SIG-M5 treated with dmso at 0.1 percent for 504 hours (cell line): Measurements from ENCODE around the gene NPIPA7.
"Not testable (repeated sequence)": the region's sequence is repeated elsewhere in the genome, so short reads cannot be mapped to it uniquely, and the experiment has no call there.

Experiments used
- DNase-seq: peaks from one replicate; lab custom pipeline; 2025; ENCODE audit not compliant: unreplicated experiment; lab: John Stamatoyannopoulos, UW

The NPIPA7 gene

DNA sequence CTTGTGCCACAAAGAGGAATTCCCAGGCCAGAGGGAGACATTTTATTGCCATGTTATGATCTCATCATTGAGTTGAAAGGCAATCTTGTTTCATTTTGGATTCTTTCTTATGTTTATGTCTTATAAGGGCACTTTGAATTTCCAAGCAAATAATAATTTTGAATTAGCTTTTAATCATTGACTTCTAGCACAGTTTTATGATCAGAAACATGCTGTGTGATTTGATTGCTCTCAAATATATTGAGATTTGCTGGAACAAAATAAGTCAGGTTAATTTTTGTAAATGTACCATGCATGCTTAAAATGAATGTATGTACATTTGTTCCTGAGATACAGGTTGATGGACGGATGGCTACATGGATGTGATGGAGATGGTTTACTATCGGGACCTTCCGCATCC lies at the start of gene NPIPA7:
NPIPA7 (plus strand) TSS at position 301 of the 400 bp plus-strand sequence. CDS start 105 bp downstream, outside the sequence.
- DNase-seq: not testable (repeated sequence)

DNA sequence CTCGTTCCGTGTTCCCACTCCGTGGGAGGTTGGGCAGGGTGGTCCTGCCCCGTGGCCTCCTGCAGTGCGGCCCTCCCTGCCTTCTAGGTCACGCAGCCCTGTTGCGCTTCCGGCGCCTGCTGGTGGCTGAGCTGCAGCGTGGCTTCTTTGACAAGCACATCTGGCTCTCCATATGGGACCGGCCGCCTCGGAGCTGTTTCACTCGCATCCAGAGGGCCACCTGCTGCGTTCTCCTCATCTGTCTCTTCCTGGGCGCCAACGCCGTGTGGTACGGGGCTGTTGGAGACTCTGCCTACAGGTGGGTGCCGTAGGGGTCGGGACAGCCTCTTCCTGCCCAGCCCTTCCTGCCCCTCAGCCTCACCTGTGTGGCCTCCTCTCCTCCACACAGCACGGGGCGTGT lies 47.5 kb upstream of the NPIPA7 start:
- DNase-seq: not testable (repeated sequence)

DNA sequence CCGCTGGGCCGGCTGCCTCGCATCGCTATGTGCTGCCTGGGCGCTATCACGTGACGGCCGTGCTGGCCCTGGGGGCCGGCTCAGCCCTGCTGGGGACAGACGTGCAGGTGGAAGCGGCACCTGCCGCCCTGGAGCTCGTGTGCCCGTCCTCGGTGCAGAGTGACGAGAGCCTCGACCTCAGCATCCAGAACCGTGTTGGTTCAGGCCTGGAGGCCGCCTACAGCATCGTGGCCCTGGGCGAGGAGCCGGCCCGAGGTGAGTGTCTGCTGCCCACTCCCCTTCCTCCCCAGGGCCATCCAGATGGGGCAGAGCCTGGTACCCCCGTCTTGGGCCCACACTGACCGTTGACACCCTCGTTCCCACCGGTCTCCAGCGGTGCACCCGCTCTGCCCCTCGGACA lies 21.4 kb upstream of the NPIPA7 start:
- not testable (repeated sequence) for DNase-seq

DNA sequence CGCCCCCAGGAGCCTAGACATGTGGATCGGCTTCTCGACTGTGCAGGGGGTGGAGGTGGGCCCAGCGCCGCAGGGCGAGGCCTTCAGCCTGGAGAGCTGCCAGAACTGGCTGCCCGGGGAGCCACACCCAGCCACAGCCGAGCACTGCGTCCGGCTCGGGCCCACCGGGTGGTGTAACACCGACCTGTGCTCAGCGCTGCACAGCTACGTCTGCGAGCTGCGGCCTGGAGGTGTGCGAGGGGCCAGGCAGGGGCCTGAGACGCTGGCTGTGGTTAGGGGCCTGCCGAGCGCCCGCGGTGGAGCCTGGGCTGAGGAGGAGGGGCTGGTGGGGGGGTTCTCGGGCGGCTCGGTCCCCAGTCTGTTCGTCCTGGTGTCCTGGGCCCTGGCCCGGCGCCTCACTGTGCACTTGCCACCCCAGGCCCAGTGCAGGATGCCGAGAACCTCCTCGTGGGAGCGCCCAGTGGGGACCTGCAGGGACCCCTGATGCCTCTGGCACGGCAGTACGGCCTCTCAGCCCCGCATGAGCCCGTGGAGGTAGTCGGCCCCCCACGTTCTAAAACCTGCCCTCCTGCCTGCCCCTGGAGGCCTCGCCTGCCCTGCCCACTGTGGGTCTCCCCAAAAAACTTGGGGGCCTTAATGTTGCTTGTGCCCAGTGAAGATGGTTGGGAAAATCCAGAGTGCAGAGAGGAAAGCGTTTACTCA lies 20.2 kb upstream of the NPIPA7 start:
- DNase-seq: not testable (repeated sequence)

DNA sequence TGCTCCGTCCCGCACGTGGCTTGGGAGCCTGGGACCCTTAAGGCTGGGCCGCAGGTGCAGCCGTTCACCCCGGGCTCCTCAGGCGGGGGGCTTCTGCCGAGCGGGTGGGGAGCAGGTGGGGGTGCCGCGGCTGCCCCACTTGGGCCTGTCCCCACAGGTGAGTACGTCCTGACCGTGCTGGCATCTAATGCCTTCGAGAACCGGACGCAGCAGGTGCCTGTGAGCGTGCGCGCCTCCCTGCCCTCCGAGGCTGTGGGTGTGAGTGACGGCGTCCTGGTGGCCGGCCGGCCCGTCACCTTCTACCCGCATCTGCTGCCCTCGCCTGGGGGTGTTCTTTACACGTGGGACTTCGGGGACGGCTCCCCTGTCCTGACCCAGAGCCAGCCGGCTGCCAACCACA lies 15.3 kb upstream of the NPIPA7 start:
- not testable (repeated sequence) for DNase-seq

DNA sequence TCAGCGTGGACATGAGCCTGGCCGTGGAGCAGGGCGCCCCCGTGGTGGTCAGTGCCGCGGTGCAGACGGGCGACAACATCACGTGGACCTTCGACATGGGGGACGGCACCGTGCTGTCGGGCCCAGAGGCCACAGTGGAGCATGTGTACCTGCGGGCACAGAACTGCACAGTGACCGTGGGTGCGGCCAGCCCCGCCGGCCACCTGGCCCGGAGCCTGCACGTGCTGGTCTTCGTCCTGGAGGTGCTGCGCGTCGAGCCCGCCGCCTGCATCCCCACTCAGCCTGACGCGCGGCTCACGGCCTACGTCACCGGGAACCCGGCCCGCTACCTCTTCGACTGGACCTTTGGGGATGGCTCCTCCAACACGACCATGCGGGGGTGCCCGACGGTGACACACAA lies 14.8 kb upstream of the NPIPA7 start:
- not testable (repeated sequence) for DNase-seq

DNA sequence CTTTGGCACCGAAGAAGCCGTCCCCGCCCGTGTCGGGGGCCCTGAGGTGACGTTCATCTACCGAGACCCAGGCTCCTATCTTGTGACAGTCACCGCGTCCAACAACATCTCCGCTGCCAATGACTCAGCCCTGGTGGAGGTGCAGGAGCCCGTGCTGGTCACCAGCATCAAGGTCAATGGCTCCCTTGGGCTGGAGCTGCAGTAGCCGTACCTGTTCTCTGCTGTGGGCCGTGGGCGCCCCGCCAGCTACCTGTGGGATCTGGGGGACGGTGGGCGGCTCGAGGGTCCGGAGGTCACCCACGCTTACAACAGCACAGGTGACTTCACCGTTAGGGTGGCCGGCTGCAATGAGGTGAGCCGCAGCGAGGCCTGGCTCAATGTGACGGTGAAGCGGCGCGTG lies 14.2 kb upstream of the NPIPA7 start:
- not testable (repeated sequence) for DNase-seq

DNA sequence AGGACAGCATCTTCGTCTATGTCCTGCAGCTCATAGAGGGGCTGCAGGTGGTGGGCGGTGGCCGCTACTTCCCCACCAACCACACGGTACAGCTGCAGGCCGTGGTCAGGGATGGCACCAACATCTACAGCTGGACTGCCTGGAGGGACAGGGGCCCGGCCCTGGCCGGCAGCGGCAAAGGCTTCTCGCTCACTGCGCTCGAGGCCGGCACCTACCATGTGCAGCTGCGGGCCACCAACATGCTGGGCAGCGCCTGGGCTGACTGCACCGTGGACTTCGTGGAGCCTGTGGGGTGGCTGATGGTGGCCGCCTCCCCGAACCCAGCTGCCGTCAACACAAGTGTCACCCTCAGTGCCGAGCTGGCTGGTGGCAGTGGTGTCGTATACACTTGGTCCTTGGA lies 13.6 kb upstream of the NPIPA7 start:
- DNase-seq: not testable (repeated sequence)

DNA sequence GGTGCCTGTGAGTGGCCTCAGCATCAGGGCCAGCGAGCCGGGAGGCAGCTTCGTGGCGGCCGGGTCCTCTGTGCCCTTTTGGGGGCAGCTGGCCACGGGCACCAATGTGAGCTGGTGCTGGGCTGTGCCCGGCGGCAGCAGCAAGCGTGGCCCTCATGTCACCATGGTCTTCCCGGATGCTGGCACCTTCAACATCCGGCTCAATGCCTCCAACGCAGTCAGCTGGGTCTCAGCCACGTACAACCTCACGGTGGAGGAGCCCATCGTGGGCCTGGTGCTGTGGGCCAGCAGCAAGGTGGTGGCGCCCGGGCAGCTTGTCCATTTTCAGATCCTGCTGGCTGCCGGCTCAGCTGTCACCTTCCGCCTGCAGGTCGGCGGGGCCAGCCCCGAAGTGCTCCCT lies 13.1 kb upstream of the NPIPA7 start:
- not testable (repeated sequence) for DNase-seq

DNA sequence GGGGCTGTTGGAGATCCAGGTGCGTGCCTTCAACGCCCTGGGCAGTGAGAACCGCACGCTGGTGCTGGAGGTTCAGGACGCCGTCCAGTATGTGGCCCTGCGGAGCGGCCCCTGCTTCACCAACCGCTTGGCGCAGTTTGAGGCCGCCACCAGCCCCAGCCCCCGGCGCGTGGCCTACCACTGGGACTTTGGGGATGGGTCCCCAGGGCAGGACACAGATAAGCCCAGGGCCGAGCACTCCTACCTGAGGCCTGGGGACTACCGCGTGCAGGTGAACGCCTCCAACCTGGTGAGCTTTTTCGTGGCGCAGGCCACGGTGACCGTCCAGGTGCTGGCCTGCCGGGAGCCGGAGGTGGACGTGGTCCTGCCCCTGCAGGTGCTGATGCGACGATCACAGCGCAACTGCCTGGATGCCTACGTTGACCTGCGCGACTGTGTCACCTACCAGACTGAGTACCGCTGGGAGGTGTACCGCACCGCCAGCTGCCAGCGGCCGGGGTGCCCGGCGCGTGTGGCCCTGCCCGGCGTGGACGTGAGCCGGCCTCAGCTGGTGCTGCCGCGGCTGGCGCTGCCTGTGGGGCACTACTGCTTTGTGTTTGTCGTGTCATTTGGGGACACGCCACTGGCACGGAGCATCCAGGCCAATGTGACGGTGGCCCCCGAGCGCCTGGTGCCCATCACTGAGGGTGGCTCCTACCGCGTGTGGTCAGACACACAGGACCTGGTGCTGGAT lies 12.2 kb upstream of the NPIPA7 start:
- not testable (repeated sequence) for DNase-seq

DNA sequence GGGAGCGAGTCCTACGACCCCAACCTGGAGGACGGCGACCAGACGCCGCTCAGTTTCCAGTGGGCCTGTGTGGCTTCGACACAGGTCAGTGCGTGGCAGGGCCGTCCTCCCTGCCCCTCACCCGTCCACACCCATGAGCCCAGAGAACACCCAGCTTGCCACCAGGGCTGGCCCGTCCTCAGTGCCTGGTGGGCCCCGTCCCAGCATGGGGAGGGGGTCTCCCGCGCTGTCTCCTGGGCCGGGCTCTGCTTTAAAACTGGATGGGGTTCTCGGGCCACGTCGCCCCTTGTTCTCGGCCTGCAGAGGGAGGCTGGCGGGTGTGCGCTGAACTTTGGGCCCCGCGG lies 11.7 kb upstream of the NPIPA7 start:
- DNase-seq: not testable (repeated sequence)

DNA sequence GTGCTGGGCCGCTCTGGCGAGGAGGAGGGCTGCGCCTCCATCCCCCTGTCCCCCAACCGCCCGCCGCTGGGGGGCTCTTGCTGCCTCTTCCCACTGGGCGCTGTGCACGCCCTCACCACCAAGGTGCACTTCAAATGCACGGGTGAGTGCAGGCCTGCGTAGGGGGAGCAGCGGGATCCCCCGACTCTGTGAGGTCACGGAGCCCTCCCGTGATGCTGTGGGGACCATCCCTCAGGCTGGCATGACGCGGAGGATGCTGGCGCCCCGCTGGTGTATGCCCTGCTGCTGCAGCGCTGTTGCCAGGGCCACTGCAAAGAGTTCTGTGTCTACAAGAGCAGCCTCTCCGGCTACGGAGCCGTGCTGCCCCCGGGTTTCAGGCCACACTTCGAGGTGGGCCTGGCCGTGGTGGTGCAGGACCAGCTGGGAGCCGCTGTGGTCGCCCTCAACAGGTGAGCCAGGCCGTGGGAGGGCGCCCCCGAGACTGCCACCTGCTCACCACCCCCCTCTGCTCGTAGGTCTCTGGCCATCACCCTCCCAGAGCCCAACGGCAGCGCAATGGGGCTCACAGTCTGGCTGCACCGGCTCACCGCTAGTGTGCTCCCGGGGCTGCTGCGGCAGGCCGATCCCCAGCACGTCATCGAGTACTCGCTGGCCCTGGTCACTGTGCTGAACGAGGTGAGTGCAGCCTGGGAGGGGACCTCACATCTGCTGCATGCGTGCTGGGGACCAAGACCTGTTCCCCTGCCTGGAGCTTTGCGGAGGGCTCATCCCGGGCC lies 9.7 kb upstream of the NPIPA7 start:
- not testable (repeated sequence) for DNase-seq

DNA sequence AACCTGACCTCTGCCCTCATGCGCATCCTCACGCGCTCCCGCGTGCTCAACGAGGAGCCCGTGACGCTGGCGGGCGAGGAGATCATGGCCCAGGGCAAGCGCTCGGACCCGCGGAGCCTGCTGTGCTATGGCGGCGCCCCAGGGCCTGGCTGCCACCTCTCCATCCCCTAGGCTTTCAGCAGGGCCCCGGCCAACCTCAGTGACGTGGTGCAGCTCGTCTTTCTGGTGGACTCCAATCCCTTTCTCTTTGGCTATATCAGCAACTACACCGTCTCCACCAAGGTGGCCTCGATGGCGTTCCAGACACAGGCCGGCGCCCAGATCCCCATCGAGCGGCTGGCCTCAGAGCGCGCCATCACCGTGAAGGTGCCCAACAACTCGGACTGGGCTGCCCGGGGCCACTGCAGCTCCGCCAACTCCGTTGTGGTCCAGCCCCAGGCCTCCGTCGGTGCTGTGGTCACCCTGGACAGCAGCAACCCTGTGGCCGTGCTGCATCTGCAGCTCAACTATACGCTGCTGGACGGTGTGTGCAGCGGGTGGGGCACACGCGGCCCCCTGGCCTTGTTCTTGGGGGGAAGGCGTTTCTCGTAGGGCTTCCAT lies 7.7 kb upstream of the NPIPA7 start:
- DNase-seq: not testable (repeated sequence)

DNA sequence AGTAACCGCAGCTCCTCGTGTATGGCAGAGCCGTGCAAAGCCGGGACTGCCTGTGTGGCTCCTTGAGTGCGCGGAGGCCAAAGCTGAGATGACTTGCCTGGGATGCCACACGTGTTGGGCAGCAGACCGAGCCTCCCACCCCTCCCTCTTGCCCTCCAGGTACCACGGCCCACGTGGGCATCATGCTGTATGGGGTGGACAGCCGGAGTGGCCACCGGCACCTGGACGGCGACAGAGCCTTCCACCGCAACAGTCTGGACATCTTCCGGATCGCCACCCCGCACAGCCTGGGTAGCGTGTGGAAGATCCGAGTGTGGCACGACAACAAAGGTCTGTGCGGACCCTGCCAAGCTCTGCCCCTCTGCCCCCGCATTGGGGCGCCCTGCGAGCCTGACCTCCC lies 4.7 kb upstream of the NPIPA7 start:
- DNase-seq: not testable (repeated sequence)

DNA sequence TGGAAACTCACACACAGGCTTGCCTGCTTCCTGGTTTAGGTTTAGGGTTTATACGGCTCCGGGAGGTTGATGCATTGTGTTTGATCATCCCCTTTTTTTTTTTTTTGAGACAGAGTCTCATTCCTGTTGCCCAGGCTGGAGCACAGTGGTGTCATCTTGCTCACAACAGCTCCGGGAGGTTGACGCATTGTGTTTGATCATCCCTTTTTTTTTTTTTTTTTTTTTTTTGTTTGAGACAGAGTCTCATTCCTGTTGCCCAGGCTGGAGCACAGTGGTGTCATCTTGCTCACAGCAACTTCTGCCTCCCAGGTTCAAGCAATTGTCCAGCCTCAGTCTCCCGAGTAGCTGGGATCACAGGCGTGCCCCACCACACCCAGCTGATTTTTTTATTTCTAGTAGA lies 20.7 kb downstream of the NPIPA7 start:
- DNase-seq: not testable (repeated sequence)

DNA sequence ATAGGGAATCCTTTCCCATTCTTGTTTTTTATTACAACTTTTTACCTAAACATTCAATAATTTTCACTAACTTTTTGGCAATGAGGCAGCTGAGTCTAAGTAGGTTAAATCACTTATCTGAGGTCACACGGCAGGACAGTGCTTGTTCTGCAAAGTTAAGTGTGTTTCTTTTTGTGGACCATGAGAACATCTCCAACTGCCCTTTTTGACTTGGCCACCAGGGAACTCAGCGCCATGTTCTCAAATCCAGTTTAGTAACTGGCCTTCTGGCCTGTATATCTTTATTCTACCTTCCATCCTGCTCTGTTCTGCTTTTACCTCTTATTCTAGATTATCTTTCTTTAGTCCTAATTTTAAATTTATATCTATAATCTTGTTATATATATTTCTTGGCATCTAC lies 23.4 kb downstream of the NPIPA7 start:
- DNase-seq: not testable (repeated sequence)

DNA sequence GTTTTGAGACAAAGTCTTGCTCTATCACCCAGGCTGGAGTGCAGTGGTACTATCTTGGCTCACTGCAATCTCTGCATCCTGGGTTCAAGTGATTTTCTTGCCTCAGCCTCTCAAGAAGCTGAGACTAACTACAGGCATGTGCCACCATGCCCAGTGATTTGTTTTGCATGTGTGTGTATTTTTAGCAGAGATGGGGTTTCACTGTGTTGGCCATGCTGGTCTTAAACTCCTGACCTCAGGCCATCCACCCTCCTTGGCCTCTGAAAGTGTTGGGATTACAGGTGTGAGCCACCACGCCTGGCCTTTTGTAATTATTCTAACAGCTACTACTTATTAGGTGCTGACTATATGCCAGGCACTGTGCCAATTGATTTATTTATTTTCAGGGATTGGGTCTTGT lies 25.3 kb downstream of the NPIPA7 start:
- DNase-seq: not testable (repeated sequence)

DNA sequence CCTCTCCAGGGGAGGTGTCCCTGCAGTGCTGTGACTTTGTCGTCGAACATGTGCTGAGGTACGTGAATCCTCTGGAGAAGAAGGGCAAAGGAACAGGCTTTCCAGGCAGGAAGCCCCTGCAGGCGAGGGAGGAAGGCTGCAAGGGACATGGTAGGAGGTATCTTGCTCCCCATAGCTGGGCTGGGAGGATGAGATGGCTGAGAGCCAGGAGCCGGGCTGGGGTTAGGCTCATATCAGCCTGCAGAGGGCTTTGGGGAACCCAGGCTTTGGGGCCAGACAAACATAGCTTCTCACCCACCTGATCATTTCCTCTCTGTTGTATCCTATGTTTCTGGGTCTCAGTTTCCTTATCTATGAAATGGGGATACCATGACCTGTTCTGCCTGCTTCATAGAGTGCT lies 26.5 kb downstream of the NPIPA7 start:
- DNase-seq: not testable (repeated sequence)

DNA sequence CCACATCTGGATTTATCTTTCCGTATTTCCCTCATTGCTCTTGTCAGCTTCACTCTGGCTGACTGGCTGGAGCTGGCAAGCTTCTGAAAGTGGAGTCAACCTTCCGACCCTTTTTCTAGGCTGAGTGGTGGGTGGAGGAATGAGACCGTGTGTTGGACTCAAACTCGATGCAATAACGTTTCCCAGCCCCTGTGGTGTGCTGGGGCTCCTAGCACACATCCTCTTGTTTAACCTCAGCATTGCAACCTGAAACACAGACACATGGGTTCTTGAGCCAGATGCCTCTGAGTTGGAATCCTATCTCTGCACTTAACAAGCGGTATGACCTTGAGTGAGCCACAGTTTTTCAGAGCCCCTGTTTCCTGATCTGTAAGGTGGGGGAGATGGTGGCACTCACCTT lies 29.5 kb downstream of the NPIPA7 start:
- DNase-seq: not testable (repeated sequence)

DNA sequence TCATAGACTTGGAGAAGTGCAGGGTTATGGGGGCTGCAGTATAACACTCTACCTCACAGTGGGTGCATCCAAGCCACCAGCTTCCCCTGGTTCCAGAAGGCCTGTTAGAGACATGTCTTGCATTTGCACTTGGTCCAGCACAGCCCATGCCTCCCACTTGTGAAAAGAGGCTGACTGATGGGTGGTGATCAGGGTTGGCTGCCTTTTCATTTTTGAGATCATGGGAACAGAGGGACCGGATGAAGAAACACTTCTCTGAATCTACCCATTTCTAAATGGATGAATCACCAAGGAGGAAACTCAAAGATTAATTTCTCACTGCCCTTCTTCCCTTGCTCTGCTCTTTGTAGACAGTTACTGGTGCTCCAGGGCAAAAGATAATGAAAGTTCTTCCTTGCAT lies 34.8 kb downstream of the NPIPA7 start:
- DNase-seq: not testable (repeated sequence)

DNA sequence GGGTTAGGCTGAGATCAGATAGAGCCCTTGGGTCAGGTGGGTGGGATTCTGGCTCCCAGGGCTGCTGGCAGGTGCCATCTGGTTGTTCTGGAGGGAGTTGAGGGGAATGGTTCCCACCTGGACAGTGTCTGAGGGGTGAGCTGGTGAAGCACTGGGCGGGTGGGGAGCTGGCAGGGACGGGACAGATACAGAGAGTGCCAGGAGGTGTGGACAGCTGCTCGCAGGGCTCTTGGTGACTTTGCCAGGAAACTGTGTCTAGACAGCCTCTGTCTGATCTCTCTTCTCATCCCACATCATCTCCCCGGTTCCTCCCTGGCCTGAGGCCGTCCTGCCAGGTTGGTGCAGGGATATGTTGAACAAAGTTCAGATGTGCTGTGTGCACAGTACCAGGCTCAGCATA lies 38.1 kb downstream of the NPIPA7 start:
- DNase-seq: not testable (repeated sequence)
